GM19438 (cell line): ENCODE data around the gene KCNK6.
"Not testable (repeated sequence)": the region's sequence is repeated elsewhere in the genome, so short reads cannot be mapped to it uniquely, and the experiment has no call there.

Experiments used
- ATAC-seq: cut with Tn5 transposase; IDR thresholded peaks from one replicate; pipeline ENCODE4 v1.9.1; 2021; ENCODE audit warnings: low read depth; ENCODE audit not compliant: unreplicated experiment

The KCNK6 gene

DNA sequence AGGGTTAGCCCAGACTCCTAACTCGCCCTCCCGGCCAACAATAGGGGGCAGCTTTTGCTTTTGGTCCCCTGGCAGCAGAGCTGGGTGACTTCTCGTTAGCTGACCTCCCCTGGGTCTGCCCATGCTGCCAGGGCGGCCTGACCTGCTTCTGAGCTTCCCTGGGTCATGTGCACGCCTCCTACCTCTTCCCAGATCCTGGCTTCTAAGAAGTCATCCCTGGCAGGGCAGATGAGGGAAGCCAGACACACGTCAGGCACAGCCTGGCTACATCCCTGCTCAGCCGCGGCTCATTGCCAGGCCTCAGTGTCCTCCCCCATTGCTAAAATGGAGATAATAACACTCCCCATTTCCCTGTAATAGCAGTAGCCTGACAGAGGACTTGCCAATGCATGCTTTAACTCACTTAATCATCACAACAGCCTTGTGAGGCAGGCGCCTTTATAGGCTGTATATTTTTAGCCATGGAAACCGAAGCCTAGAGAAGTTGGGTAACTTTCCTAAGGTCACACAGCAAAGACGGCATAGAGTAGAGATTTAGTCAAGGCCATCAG lies 2.1 kb downstream of the KCNK6 start:
- ATAC-seq, result no peak

DNA sequence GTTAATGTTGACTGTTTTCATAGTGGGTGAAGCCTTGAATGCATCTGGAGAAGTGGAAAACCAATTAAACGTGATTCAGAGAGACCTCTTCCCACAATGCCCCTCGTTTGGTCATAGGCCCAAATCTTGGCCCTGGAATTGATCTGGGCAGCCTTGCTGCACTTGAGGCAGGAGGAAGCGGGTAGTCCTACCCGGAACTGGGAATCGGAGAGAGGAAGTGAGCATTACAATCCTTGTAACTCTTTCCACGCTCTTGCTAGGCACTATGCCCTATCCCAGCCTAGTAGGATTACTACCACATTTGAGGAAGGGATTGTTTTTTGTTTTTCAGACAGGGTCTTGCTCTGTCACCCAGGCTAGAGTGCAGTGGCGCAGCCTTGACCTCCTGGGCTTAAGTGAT lies 3.6 kb downstream of the KCNK6 start:
- ATAC-seq, result no peak

DNA sequence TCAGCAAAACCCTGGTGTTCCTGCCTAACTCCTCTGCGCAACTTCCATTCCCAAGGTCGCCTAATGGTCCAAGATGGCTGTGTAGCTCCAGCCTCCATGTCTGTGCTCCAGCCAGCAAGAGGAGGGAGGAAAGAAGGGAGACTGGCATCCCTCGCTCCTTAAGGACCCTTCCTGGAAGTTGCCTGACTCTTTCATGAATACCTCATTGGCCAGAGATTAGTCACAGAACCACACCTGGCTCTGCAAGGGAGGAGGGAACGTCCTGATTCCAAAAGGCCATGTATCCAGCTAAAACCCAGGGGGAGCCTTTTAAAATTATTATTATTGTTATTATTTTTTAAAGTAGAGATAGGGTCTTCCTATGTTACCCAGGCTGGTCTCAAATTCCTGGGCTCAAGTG lies 4.8 kb downstream of the KCNK6 start:
- no peak for ATAC-seq

DNA sequence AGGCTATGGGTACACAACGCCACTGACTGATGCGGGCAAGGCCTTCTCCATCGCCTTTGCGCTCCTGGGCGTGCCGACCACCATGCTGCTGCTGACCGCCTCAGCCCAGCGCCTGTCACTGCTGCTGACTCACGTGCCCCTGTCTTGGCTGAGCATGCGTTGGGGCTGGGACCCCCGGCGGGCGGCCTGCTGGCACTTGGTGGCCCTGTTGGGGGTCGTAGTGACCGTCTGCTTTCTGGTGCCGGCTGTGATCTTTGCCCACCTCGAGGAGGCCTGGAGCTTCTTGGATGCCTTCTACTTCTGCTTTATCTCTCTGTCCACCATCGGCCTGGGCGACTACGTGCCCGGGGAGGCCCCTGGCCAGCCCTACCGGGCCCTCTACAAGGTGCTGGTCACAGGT lies 6.9 kb downstream of the KCNK6 start:
- no peak for ATAC-seq

DNA sequence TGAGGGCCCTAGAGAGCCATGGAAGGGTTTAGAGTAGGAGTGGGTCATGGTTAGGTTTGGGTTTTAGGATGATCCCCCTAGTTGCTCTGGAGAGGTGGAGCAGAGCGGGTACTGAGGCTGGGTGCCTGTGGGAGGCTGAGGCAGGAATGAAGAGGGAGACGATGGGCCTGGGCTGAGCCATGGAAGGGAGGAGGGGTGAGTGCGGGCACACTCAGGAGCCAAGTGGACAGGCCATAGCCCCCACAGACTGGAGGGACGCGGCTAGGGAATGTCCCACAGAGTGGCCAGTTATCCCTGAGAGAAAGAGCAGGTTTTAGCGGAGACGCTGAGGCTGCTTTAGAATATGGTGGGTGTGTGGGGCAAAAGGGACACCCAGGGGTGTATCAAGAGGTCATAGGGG lies 10.0 kb downstream of the KCNK6 start:
- ATAC-seq, result no peak

DNA sequence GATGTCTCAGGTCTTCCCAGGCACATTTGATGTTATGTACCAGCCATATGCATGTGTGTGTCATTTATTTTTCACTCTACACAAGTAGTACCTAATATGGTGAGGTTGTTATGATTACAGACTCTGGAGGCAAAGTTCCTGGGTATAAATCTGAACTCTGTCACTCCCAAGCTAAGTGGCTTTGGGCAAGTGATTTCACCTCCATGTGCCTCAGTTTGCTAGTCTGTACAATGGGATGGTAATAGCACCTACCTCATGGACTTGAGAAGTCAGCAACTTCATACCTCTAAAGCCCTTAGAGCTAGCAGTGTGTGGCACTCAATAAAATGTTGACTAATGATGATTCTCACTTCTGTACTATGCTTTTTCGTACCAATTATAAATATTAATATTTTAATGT lies 12.1 kb downstream of the KCNK6 start:
- no peak for ATAC-seq

DNA sequence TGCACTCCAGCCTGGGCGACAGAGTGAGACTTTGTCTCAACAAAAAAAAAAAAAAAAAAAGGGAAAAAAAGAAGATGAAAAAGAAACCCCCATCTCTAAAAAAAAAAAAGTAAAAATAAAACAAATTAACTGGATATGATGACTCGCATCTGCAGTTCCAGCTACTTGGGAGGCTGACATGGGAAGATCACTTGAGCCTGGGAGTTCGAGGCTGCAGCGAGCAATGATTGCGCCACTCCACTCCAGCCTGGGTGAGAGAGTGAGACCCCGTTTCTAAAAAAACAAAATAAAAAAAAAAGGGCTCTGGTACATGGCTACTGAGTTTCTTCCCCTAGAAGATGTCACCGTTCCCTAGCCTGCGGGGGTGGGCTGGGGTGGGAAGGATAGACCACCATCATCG lies 13.6 kb downstream of the KCNK6 start:
- no peak for ATAC-seq

DNA sequence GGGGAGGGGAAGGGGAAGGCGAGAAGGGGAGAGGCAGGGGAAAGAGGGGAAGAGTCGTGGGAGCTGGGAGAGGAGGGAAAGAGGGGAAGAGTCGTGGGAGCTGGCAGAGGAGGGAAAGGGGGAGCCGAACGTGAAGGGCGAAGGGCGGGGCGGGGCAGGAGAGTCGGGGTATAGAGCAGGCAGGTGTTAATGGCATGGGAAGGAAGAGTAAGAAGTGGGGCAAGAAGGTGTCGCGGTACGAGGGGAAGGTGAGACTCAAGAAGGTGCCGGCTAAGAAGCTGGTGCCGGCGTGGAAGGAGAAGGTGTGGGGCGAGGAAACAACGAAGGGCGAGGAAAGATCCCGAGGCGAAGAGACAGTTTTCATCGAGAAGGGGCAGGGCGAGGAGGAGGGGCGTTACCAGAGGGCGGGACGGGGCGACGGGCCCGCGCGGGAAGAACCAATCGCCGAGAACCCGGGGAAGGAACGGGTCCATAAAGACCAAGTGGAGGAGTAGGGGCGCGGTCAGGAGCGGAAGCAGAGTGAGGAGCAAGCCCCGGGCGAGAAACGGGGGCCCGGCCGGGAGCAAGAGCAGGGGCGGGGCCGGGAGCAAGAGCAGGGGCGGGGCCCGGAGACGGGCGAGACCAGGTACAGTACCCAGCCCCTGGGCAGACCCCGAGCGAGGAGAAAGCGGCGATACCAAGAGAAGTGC lies 16.4 kb downstream of the KCNK6 start:
- peak; percentile 63 for ATAC-seq

DNA sequence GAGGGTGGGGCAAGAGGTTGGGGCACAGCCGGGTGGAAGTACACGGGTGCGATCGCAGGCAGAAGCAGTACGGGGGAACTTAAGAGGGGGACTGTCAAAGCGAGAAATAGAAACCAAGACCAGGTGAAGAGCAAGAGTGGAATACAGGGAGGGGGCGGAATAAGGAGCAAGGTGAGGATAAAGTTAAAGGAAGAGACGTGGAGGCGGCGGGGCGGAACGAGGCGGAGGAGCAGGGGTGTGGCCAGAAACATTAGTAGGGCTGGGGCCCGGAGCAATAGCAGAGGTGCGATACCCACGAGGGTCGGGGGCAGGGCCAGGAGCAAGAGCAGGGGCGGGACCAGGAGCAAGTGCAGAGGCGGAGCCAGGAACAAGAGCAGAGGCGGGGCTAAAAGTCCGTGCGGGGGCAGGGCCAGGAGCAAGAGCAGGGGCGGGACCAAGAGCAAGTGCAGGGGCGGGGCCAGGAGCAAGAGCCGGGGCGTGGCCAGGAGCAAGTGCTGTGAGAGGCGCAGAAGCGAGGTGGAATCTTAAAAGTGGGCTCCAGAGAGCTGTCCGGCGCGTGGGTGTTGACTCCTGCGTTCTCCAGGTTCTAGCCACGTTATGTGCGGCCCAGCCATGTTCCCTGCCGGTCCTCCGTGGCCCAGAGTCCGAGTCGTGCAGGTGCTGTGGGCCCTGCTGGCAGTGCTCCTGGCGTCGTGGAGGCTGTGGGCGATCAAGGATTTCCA lies 17.2 kb downstream of the KCNK6 start:
- ATAC-seq, result peak; percentile 43

DNA sequence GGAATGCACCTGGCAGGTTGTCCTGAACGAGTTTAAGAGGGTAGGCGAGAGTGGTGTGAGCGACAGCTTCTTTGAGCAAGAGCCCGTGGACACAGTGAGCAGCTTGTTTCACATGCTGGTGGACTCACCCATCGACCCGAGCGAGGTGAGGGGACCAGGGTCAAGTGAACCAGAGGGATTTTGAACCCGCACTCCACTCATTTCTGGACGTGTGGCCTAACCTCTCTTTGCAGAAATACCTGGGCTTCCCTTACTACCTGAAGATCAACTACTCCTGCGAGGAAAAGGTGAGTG lies 17.7 kb downstream of the KCNK6 start:
- no peak for ATAC-seq

DNA sequence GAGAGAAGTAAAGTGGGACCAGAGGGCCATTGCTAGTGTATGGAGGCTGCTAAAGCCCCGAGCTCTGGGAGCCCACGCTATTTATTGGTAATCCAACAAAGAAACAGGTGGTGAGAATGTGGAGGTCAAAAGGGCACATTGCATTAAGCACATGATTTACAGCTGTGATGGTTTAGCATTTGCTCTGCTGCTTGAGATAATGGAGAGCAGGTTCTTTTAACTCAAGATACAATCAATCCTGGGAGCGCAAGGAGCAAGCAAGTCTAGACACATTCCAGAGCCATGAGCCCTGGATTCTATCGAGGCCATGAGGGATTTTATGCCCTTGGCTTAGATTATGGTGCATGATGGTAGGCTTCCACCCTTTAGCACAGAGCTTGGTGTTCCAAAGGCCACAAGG lies 19.4 kb downstream of the KCNK6 start:
- not testable (repeated sequence) for ATAC-seq

DNA sequence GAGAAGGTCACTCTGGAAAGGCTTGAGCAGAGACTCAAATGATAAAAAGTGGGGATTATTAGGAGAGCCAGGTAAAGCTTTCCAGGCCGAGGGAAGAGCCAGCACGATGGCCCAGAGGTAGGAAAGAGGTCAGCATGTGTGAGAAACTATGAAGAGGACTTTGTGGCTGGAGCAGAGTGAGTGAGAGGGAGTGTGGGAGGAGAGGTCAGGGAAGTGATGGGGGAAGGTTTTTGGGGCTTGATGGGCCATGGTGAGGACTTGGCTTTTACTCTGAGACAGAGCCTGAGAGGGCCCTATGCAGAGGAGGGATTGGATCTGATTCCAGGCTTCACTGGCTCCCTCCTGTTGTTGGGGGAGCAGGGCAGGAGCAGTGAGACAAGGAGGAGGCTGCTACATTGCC lies 21.3 kb downstream of the KCNK6 start:
- no peak for ATAC-seq

DNA sequence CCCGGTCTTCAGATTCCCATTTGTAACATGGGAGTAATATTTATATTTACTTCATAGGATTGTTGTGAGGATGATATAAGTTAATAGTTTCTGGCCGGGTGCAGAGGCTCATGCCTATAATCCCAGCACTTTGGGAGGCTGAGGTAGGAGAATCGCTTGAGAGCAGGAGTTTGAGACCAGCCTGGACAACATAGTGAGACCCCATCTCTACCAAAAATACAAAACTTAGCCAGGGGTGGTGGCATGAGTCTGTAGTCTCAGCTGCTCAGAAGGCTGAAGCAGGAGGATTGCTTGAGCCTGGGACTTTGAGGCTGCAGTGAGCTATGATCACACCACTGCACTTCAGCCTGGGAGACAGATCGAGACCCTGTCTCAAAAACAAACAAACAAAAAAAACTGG lies 27.2 kb downstream of the KCNK6 start:
- ATAC-seq, result no peak

DNA sequence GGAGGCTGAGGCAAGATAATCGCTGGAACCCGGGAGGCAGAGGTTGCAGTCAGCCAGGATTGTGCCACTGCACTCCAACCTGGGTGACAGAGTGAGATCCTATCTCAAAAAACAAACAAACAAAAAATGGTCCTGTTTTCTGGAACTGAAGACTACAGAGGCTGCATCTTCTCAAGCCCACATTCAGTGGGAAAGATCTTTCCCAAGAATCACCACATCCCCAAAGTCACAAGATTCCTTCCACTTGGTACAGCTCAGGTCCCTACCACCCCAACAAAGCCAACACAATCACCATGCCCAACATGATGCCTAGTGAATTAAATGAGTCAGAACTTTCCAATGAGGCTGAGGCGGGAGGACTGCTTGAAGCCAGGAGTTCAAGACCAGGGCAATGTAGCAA lies 31.2 kb downstream of the KCNK6 start:
- ATAC-seq, result no peak

DNA sequence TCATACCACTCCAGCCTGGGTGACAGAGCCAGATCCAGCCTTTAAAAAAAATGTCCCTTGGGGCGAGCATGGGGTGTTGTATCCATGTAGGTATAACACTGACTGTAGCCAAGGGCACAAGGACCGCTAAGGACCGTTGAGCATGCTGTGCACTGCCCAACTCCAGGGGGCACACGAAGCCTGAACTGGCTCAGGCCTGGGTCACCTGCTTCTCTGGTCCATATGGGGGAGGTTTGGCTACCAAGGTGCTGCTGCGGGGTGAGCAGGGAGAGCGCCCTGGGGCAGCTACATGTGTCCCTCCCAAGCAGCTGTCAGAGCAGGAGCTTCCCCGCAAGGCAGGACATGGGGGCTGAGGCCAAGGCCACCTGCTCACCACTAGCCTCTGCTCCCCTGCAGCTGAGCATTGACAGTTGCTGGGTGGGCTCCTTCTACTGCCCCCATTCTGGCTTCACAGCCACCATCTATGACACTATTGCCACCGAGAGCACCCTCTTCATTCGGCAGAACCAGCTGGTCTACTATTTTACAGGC lies 32.3 kb downstream of the KCNK6 start:
- no peak for ATAC-seq

DNA sequence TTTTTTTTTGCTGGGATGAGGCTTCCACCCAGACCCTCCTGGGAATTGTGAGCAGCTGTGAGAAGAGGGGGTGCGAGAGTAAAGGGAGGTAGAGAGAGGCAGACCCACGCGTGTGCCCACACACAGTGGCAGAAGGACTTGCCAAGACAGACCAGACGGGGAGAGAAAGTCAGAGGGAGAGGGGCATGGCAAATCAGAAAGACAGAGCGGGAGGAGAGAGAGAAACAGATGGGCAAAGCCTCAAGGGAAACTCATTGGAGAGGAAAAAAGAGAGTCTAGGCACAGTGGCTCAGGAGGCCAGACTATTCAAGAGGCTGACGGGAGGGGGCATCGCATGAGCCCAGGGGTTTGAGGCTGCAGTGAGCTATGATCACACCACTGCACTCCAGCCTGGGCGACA lies 33.0 kb downstream of the KCNK6 start:
- no peak for ATAC-seq

DNA sequence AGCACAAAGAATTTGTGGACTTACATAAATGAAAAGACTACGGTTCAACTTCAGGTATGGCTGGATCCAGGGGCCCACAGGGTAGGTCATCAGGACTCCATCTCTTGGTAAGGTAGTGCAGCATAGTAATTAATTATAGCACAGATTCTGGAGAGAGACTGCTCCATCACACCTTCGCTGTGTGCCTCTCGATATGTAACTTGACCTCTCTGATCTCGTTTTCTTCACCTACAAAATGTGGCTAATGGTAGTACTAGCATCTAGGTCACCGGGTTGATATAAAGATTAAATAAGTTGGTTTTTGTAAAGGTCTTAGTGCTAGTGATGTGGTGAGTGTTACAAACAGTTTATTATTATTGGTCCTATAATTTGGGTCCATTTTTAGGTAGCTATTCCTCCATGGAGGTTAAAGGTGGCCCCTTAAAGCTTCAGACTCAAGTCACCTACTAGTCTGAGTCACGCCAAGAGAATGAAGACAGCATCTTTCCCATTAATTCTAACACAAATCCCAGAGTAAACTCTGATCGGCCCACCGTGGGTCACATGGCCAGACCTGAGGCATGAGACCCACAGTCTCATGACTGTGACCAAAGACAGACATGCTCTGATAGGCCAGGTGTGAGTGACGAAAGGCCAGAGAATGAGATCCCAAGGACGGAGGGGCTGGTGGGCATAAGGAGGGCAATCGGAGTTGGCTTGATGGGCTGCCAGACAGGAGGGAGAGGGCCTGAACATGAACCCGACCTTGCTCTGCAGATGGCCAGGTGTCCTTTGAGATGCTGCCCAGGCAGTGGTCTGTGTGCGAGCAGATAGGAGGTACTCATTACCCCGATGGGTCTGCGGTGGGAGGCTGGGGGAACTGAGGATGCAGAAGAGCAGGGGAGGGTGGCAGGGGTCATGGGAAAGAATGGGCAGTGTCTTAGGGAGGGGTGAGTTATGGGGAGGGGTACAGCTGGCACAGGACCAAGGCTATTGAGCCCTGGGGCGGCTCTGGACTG lies 36.4 kb downstream of the KCNK6 start:
- ATAC-seq, result no peak

DNA sequence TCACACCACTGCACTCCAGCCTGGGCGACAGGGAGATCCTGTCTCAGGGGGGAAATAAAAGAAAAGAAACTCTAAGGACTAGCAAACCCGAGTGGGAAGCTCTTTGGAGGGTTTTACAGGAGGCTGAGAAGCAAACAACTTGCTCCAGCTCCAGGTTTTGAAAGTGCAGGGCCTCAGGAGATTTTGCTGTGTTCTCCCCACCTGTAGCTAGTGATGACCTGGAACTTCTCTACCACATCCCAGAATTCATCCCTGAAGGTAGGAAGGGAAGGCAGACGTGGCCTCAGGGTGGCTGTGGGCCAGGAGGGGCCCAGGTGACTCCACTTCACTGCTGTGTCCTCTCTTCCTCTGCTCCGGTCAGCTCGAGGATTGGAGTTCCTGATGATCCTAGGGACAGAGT lies 38.4 kb downstream of the KCNK6 start:
- ATAC-seq, result no peak

DNA sequence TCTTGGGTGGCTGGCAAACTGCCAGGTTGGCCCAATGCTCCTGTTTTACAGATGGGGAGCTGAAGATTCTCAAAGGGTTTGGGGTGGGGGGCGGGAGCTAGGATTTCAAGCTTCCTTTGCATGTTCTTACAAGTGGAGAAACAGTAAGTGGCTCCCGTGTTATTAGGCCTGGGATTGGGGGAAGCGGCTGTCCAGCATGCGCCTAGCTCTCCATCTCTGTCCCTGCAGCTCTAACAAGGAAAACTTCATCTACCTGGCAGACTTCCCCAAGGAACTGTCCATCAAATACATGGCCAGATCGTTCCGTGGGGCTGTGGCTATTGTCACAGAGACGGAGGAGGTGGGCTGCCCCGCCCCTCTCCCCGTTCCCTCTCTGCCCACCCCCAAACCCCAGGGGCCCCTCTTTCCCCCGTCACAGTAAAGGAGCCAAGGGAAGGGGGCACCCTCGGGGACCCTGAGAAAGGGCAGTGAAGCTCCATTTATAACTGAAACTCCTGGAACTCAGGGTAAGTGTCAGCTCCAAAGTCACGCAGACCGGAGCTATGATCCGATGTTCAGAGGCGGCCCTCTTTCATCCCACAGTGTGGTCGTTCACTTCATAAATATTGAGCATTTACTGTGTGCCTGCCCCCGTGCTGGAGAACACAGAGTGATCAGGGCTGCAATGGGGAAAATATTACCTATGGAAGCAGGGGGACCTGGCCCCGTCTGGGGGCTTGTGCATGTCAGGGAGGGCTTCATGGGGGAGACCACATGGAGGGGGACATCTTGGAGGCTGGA lies 39.8 kb downstream of the KCNK6 start:
- ATAC-seq, result no peak

DNA sequence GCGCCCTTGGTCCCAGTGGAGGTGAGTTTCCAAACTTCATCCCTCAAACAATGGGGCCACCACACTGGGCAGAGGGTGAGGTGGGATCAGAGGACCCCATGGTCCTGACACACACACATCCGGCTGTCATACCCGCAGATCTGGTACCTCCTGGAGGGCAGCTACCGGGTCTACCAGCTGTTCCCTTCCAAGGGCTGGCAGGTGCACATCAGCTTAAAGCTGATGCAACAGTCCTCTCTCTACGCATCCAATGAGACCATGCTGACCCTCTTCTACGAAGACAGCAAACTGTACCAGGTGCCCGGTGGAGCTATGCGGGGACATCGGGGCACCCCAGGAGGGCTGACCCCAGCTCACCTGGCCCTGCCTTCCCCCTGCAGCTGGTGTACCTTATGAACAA lies 40.7 kb downstream of the KCNK6 start:
- ATAC-seq, result no peak
